Right lung (tissue), 10 donors: ENCODE results near the gene LHX2. TPM values are rescaled to one million over a fixed set of nuclear protein-coding genes. Genes with fewer than 3 reads are reported as not detected.
"Not testable (repeated sequence)": the region's sequence is repeated elsewhere in the genome, so short reads cannot be mapped to it uniquely, and the experiment has no call there.

Experiments
- DNase-seq, 2 donors: peaks; one replicate each; pipeline ENCODE4 v3.0.0-alpha.2; 2013
- long read RNA-seq, 8 donors: transcript quantifications; one replicate each; lab custom pipeline, GENCODE V29; 2026
- polyA plus RNA-seq, 5 donors: library from polyadenylated mRNA; unstranded; fragments of 120-200 nt; gene quantifications; one replicate each; pipeline versions ENCODE4 v1.2.1 to v1.2.3, GENCODE V29; 2013; ENCODE audit warnings: inconsistent platforms in 1 of 5, low replicate concordance in 1 of 5; ENCODE audit not compliant: insufficient read length in 5 of 5, insufficient read depth in 1 of 5

LHX2 gene
- polyA plus RNA-seq: under 1 TPM in 4 of 5 donors, not detected in 1; 0.08 to 0.14 (median 0.13) TPM
- long read RNA-seq, donor 1: 0 reads
- long read RNA-seq, donor 2: 0 reads
- long read RNA-seq, donor 3: 0 reads
- long read RNA-seq, donor 4: 0 reads
- long read RNA-seq, donor 5: 0 reads
- long read RNA-seq, donor 6: 0 reads
- long read RNA-seq, donor 7: 0 reads
- long read RNA-seq, donor 8: 0 reads

DNA sequence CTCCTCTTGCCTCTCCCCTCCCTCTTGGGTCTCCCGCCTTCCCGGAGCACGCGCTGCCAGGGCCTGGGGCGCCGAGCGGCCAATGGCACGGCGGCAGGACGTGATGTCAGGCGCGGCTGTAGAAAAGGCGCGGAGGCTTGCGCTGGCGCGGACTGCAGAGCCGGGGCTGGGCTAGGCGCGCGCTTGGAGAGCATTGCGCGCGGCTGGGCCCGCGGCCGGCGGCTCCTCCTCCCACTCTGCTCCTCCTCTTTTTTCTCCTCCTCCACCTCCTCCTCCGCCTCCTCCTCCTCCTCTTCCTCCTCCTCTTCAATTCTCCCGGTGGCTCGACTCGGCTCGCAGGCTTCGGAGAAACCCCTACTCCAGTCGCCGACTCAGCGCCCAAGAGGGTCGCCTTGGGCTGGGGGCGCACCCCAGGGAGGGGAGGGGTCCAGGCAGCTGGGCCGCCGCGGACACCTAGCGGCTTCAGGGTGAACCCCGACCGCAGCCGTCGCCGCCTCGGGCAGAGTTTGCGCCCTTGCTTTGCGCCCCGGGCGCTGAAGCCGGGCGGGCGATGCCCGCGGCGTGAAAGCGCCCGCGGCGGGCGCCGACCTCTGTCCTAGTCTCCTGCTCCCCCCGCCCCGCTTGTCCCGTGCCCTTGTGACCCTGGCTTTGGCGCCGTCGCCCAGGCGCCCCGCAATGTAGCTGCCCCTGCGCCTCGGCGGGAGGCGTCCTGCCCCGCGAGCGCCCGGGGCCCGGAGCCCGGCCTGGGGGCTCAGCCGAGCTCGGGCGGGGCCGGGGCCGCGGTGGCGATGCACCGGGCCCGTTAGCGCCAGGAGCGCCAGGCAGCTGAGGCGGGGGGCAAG, at the start of gene LHX2:
TSS of gene LHX2 (plus strand) at position 309 of the 842 bp plus-strand sequence. CDS start 581 bp downstream, outside the sequence.
- peak; percentile 59 to 70 for DNase-seq

- no peak for DNase-seq
Observed at GRCh38 chr9:123964761-123965160, 46.8 kb upstream of the LHX2 start.

- DNase-seq: no peak
Observed at GRCh38 chr9:123965801-123966686, 45.5 kb upstream of the LHX2 start.

GRCh38 chr9:123967323-123967722, 44.2 kb upstream of the LHX2 start:
- no peak for DNase-seq

DNA sequence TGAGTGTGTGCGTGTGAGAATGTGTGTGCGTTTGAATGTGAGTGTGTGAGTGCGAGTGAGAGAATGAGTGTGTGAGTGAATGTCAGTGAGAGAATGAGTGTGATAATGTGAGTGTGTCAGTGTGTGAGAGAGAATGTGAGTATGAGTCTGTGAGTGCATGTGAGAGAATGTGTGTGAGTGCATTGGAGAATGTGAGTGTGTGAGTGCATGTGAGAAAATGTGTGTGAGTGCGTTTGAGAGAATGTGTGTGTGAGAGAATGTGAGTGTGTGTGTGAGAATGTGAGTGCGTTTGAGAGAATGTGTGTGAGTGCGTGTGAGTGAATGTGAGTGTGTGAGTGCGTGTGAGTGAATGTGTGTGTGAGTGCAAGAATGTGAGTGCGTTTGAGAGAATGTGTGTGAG, 39.0 kb upstream of the LHX2 start:
- no peak for DNase-seq

DNA sequence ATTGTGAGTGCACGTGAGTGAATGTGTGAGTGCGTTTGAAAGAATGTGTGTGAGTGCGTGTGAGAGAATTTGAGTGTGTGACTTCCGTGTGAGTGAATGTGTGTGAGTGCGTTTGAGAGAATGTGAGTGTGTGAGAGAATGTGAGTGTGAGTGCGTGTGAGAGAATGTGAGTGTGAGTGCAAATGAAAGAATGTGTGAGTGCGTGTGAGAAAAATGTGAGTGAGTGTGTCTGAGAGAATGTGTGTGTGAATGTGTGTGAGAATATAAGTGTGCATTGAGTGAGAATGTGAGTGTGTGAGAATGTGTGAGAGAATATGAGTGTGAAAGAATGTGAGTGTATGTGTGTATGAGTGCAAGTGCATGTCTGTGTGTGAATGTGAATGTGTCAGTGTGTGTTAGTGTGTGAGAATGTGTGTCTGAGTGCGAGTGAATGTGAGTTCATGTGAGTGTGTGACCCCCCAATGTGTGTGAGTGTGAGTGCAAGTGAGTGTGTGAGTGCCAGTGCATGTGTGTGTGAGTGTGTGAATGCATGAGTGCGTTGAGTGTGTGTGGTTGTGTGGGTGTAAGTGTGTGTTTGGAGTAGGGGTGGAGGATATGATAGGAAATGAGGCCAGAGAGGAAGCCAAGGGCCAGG, 37.9 kb upstream of the LHX2 start:
- DNase-seq: no peak

DNA sequence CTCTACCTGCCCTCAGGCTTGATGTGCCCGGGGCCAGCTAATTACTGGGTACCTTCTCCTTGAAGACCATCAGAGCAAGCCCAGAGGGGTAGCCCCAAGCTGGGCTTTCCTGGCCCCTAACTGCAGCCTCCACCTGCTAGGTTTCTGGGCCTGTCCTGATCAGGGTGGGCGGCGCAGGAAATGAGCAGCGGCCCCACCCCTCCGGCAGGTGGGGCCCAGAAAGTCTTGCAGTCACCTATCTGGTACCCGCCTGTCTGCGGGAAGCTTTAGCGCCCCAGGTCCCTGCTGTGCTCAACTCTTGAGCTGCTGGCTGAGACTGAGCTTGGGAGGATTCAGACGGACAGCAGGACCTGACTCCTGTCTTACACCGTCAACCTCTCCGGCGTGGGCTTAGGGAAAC, 37.1 kb upstream of the LHX2 start:
- no peak for DNase-seq

- DNase-seq: no peak
Observed at GRCh38 chr9:123975871-123976270, 35.7 kb upstream of the LHX2 start.

GRCh38 chr9:123976579-123976978, 35.0 kb upstream of the LHX2 start:
- not testable (repeated sequence) for DNase-seq

DNA sequence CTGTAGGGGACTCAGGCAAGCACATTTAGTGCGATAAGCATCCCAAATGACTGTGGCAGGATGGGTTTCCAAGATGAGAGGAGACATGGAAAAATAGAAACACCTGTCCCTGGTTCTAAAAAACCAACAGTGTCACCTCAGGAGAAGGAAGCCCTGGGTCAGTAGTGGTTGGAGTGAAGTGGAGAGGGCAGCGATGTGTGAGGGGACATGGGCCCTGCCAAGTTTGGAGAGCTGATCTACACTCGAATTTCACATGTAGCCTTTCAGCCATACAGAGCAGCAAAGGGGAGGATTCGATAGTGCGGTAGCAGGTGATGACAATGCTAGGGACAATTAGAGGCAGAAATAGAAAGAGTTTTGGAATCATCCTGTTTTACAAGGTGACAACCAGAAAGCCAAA, 32.6 kb upstream of the LHX2 start:
- DNase-seq: no peak

GRCh38 chr9:123982535-123982934, 29.0 kb upstream of the LHX2 start:
- DNase-seq: no peak

- no peak for DNase-seq
Observed at GRCh38 chr9:123983047-123983446, 28.5 kb upstream of the LHX2 start.

DNA sequence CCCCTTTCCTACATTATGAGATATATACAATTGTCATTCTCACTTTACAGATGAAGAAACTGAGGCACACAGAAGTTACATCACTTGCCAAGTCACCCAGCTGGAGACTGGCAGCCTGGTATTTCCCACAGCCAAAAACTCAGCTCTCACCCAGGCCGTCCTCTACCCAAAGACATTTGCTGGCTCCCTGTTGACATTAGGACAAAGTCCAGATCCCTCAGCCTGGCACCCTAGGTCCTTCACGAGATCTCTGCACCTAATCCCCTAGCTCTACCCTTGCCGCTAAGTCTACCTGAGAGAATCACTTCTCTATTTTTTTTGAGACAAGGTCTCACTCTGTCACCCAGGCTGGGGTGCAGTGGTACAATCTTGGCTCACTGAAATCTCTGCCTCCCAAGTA, 26.8 kb upstream of the LHX2 start:
- DNase-seq: no peak

GRCh38 chr9:123985869-123986268, 25.7 kb upstream of the LHX2 start:
- DNase-seq: no peak

GRCh38 chr9:123990427-123990826, 21.1 kb upstream of the LHX2 start:
- no peak for DNase-seq

DNA sequence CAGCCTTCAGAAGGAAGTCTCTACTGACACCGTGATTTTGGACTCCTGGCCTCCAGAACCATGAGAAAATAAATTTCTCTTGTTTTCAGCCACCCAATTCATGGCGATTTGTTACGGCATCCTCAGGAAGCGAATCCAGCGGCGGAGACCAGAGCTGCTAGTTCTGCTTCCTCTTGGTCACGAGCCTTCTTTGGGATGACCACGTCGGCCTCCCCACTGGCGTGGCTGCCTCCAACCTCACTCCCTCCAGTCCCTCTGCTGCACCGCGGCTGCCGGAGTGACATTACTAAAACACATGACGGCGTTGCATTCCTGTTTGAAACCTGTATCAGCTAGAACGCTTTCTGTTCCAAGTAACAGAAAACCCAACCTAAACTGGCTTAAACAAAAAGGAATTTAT, 18.9 kb upstream of the LHX2 start:
- DNase-seq: not testable (repeated sequence)

DNA sequence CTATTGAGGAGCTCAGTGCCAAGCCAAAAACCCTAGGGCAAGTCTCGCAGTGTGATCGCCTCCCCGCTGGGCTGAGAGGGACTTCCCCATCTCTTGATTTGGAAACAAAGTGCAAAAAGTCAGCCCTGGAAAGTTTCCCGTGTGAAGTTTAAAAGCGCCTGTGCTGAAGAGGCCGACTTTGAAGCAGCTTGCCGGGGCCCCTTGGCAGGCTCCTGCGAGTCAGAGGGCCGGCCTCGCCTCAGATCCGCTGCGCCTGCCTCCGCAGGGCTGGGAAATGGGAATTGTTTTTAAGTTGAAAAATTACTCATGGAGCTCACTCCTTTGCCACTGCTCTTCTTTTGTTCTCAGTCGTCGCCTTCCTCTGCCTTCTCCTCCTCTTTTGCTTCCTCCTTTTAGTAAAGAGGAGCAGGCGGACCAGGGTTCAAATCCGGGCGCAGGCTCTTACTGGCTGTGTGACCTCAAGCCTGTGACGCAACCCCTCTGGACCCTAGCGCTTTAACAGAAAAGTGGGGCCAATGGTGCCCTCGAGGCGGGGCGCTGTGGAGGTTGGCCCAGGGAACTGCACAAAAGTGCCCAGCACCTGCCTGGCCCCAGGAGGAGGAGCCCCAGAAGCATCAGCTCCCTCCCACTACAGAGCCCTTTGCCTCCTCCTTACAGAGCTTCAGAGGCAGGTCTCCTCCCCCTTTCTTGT, 14.7 kb upstream of the LHX2 start:
- DNase-seq: no peak

DNA sequence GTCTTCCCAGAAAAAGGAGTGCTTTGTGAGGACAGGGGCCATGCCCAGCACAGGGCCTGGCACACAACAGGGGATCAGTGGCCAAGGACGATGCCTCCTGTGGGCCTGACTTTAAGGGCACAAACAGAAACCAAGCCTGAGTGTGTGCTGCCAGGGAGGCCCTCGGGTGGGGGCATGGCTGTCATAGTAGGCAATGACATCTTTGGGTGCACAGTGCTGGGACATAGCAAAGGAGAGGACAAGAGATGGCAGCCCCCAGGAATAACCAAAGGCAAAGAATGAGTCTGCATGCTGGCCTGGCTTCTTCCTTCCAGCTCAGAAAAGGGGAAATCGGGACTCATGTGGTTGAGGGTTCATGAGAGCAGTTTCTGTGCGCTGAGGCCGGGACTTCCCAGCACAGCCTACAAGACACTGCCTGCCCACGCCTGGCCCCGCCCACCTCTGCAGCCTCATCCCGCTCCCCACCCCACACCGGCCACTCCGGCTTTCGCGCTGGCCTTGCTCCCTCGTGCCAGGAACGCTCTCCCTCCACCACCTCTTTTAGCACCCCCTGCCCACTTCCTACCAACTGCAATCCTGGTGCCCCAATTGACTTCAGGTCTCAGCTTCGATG, 13.8 kb upstream of the LHX2 start:
- DNase-seq: no peak

DNA sequence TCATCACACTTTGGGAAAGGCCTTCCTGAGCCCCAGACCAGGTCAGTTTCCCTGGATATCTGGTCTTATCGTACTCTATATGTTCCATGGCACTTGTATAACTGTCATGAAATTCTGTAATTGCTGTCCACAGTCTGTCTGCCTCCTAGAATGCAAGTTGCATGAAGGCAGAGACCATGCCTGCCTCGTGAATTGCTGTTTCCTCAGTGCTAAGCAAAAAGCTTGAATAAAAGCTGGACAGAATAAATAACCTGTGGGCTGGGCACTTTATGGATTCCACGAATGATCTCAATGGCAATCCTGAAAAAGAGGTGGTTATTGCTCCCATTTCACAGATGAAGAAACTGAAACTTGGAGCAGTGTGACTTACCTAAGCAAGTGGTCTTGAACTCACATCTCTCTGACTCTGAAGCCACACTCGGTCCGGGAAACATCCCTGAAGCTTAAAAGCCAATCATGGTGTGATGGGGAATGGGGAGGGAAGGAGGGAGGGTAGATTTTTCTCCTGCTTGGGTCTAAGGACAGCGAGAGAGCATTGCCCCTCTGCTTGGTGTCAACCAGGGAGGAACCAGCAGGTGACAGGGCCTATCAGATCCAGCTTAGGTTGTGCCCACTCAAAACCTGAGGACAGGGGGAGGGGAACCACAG, 13.2 kb upstream of the LHX2 start:
- DNase-seq: no peak

- no peak for DNase-seq
Observed at GRCh38 chr9:123998970-123999621, 12.5 kb upstream of the LHX2 start.
